HAP-1 (cell line): ENCODE results near the gene STK11.

Experiments used
- DNase-seq, 2 experiments: peaks; one replicate each; pipeline ENCODE4 v3.0.0-alpha.2; 2016 to 2020; ENCODE audit warnings: low spot score in 2 of 2
- H3K27me3 ChIP-seq: fragments of 250-450 bp; sonication (Bioruptor Pico); 2 replicates; pipeline ENCODE4 v1.5.1; 2020; ENCODE audit warnings: low read depth, mild to moderate bottlenecking, moderate library complexity
- H3K36me3 ChIP-seq: fragments of 250-450 bp; sonication (Bioruptor Pico); replicated peaks from 2 replicates; pipeline ENCODE4 v1.5.1; 2020; ENCODE audit warnings: mild to moderate bottlenecking
- H3K4me1 ChIP-seq: fragments of 250-450 bp; sonication (Bioruptor Pico); 2 replicates; pipeline ENCODE4 v1.5.1; 2020; ENCODE audit warnings: mild to moderate bottlenecking
- H3K4me3 ChIP-seq: fragments of 250-450 bp; sonication (Bioruptor Pico); 2 replicates; pipeline ENCODE4 v1.5.1; 2020; ENCODE audit warnings: mild to moderate bottlenecking, moderate library complexity
- H3K9me3 ChIP-seq: fragments of 250-450 bp; sonication (Bioruptor Pico); 2 replicates; pipeline ENCODE4 v1.5.1; 2020; ENCODE audit warnings: mild to moderate bottlenecking, moderate library complexity
- in situ Hi-C: fragments of 300-500 bp; cut with MboI; formaldehyde crosslinking; loops from 3 replicates; pipeline ENCODE4 v1.14.3; 2020; ENCODE audit warnings: low sequenced_read_pairs, inconsistent platforms, mixed read lengths

Gene STK11

GRCh38 chr19:1271528-1272422, 66.2 kb downstream of the STK11 start:
- Histone ChIP-seq H3K36me3 (peaks cover 60% of the 10 kb centered on the region), H3K4me3 (no peak overlapping the region), H3K9me3 (no peaks in the 10 kb centered on the region), H3K4me1 (peaks cover 41% of the 10 kb centered on the region), H3K27me3 (no peaks in the 10 kb centered on the region)
- in situ Hi-C loops: no loop called here
- no peak for DNase-seq

DNA sequence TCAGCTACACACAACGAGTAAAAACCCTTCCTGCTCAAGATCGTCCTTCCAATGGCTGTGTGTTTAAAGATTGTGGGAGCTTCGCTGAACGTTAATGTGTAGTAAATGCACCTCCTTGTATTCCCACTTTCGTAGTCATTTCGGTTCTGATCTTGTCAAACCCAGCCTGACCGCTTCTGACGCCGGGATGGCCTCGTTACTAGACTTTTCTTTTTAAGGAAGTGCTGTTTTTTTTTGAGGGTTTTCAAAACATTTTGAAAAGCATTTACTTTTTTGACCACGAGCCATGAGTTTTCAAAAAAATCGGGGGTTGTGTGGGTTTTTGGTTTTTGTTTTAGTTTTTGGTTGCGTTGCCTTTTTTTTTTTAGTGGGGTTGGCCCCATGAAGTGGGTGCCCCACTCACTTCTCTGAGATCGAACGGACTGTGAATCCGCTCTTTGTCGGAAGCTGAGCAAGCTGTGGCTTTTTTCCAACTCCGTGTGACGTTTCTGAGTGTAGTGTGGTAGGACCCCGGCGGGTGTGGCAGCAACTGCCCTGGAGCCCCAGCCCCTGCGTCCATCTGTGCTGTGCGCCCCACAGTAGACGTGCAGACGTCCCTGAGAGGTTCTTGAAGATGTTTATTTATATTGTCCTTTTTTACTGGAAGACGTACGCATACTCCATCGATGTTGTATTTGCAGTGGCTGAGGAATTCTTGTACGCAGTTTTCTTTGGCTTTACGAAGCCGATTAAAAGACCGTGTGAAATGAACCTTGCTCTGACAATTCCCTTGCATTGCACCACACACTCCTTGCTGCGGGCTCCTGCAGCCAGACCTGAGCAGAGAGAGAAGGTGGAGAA, 67.1 kb downstream of the STK11 start:
- Histone ChIP-seq H3K27me3 (no peaks in the 10 kb centered on the region), H3K9me3 (no peaks in the 10 kb centered on the region), H3K36me3 (peaks cover 69% of the 10 kb centered on the region), H3K4me3 (no peak overlapping the region), H3K4me1 (peaks cover 41% of the 10 kb centered on the region)
- DNase-seq: no peak
- in situ Hi-C loops: no loop called here

DNA sequence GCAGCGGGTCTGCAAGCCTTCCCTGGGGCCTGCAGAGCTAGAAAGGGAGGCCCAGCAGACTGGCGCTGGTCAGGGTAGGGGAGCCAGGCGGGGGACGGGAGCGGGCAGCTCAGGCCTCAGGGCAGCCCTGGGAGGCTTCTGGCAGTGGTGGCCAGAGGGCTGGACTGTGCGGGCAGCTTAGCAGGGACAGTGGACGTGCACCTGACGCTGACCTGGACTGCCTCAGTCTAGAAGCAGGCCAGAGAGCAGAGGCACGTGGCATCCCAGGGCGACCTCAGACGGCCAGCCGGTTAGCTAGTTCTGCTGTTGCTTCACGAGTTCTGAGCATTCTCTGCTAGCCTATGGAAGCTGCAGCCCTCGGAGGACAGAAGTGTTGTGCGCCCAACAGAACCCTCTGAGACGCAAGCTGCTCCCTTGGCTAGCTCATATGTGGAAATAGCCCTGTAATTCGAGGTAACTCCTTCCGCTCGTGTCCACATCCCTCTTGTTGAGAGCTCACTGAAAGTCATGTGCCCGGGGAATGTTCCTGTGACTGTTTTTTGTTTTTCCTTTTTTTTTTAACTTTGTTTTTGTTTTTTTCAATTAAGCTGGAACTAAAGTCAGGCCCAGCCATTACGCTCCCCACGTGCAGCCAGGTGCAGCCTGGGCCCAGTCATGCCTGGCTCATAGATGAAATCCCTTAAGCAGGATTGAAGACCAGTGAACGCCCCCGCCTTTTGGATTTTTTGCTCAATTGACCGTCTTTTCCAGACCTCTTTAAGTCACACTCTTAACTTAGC, 67.9 kb downstream of the STK11 start:
- peaks cover 40% of the 10 kb centered on the region for H3K4me1 ChIP-seq
- no peaks in the 10 kb centered on the region for H3K27me3 ChIP-seq
- in situ Hi-C loops: no loop called here
- peaks cover 71% of the 10 kb centered on the region for H3K36me3 ChIP-seq
- H3K4me3 ChIP-seq: no peak overlapping the region
- no peaks in the 10 kb centered on the region for H3K9me3 ChIP-seq
- DNase-seq: no peak

DNA sequence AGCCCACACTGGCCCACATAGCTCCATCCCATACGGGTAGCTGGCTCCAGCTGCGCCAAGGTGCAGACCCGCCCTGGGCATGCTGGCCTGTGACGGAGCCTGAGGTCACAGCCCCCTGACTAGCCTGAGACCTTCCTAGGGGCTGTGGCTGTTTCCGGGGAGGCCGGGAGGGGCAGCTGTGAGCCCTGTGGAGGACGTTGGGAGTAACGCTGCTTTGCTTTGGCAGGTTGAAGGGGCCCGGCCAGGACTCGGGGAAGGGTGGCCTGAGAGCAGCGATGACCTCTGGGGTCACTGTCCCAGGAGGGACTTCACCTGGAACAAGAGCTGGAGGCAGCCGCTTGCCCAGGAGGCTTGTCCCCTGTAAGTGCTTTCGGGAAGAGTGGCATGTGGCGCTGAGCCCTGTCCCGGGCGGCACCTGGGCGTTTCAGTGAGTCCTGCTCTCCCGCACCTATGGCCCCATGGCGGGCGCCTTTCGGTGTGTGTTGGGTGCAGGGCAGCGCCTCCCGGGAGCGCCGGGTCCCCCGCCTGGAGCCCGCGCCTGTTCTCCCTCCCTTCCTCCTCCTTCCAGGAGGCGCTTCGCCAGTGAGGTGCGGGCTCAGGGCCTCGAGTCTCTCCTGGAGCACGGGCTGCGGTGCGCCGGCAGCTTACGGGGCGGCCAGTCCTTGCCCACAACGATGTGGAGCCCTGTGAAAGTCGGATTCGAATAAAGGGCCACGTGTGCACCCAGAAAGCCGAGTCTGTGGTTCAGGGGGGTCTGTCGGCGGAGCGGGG, 68.7 kb downstream of the STK11 start:
- no peaks in the 10 kb centered on the region for H3K27me3 ChIP-seq
- no peak for DNase-seq
- H3K9me3 ChIP-seq: no peaks in the 10 kb centered on the region
- H3K4me1 ChIP-seq: peaks cover 36% of the 10 kb centered on the region
- peak overlapping the region; percentile 53 for H3K4me3 ChIP-seq
- peaks cover 78% of the 10 kb centered on the region for H3K36me3 ChIP-seq
- in situ Hi-C loops: no loop called here

DNA sequence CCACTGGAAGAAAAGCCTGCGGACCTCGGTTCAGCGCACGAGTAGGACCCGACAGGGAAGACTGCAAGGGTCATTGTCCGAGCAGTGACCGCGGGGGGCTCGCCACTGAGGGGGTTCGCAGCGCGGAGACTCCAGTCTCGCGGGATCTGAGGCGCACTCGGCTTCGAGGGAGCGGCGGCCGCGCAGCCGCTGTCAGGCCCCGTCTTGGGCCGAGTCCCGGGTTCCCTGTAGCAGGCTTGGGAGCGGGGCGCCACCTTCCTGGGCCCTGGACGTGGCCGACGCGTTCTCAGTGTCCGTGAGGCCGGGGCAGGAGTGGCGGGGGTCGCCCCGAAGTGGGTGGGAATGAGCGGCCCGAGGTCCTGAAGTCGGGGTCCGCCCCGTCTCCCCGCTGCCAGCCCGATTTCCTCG, 69.3 kb downstream of the STK11 start:
- peaks cover 80% of the 10 kb centered on the region for H3K36me3 ChIP-seq
- peaks cover 36% of the 10 kb centered on the region for H3K4me1 ChIP-seq
- in situ Hi-C loops: no loop called here
- no peaks in the 10 kb centered on the region for H3K27me3 ChIP-seq
- H3K9me3 ChIP-seq: no peaks in the 10 kb centered on the region
- H3K4me3 ChIP-seq: peak overlapping the region; percentile 53
- no peak for DNase-seq

- Histone ChIP-seq H3K9me3 (no peaks in the 10 kb centered on the region), H3K4me1 (peaks cover 31% of the 10 kb centered on the region), H3K27me3 (no peaks in the 10 kb centered on the region), H3K36me3 (peaks cover 79% of the 10 kb centered on the region), H3K4me3 (peak within 1 kb of the TSS; percentile 53)
- DNase-seq: peak; percentile 93 to 97
- in situ Hi-C loops: no loop called here
These were observed 69.8 kb downstream of the STK11 start, which contains the start of gene FAM174C for GRCh38 chr19:1275260-1275975. TSS of gene FAM174C (plus strand) at chr19:1275530. CDS start at chr19:1275550, 20 bp downstream.

DNA sequence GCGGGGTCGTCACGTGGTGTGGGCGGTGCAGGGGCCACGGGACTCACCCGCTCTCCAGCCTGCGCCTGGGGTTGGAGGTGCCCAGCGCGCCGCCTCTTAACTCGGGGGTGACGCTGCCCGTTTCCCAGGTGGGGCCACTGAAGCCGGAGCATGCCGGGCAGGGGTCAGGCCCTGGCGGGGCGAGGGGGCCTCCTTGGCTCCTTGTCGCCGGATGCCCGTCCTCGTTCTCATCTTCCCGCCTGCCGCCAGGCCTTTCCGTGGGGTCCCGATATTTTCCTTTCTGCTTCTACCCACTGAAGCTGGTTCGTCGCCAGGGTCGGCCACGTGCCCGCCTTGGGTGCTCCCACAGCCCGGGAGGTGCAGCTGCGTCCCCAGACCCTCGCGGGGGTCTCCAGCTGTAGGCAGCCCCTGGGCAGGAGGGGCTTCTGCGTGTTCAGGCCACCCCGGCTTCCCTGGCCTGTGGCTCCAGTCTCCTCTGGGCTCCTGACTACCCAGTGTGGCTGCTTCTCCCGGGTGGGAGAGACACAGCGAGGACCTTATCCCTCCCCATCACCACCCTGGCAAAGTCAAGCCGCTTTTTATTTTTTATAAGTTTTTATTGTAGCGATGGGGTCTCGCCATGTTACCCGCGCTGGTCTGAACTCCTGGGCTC, 70.5 kb downstream of the STK11 start:
- no peak for DNase-seq

DNA sequence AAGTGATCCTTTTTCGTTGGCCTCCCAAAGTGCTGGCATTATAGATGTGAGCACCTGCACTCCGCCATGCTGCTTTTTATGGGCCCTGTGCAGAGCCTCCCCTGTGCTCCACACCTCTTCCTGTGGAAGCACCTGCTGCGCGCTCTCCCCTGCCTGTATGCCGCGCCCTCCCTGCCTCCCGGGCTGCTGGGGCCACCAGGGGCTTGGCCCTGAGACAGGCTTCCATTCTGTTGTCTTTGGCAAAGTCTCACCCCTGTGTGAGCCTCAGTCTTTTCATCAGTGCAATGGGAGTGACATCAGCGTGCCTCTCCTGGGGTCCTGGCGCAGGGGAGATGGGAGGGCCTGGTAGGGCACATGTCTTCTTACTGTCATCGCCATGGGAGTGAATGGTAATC, 71.0 kb downstream of the STK11 start:
- in situ Hi-C loops: no loop called here
- peaks cover 21% of the 10 kb centered on the region for H3K4me1 ChIP-seq
- peak overlapping the region; percentile 53 for H3K4me3 ChIP-seq

More for the DNA sequence above, 70.5 kb downstream of the STK11 start:
- Histone ChIP-seq H3K4me3 (peak overlapping the region; percentile 53), H3K9me3 (no peaks in the 10 kb centered on the region), H3K4me1 (peaks cover 24% of the 10 kb centered on the region), H3K36me3 (peaks cover 72% of the 10 kb centered on the region), H3K27me3 (no peaks in the 10 kb centered on the region)
- in situ Hi-C loops: no loop called here

GRCh38 chr19:1277061-1277460, 71.5 kb downstream of the STK11 start:
- peaks cover 62% of the 10 kb centered on the region for H3K36me3 ChIP-seq
- in situ Hi-C loops: no loop called here

More for the DNA sequence above, 71.0 kb downstream of the STK11 start:
- peaks cover 67% of the 10 kb centered on the region for H3K36me3 ChIP-seq
- DNase-seq: no peak
- H3K27me3 ChIP-seq: no peaks in the 10 kb centered on the region
- H3K9me3 ChIP-seq: no peaks in the 10 kb centered on the region

More at GRCh38 chr19:1277061-1277460, 71.5 kb downstream of the STK11 start:
- H3K4me3 ChIP-seq: no peak overlapping the region
- H3K9me3 ChIP-seq: no peaks in the 10 kb centered on the region
- H3K27me3 ChIP-seq: no peaks in the 10 kb centered on the region
- DNase-seq: no peak
- H3K4me1 ChIP-seq: peaks cover 21% of the 10 kb centered on the region
